Panc1 (cell line): ENCODE data around the gene ENOX1.

Experiments
- POLR2AphosphoS5 ChIP-seq: IDR thresholded peaks from 2 replicates; pipeline ENCODE4 v1.6.1; 2012; ENCODE audit warnings: mild to moderate bottlenecking, low read depth, low read length, moderate library complexity
- TF ChIP-seq, protein P1 (sequence below): fragments of 450-650 bp; IDR thresholded peaks from 2 replicates; pipeline ENCODE4 v1.5.1; 2017; ENCODE audit warnings: mild to moderate bottlenecking

DNA sequence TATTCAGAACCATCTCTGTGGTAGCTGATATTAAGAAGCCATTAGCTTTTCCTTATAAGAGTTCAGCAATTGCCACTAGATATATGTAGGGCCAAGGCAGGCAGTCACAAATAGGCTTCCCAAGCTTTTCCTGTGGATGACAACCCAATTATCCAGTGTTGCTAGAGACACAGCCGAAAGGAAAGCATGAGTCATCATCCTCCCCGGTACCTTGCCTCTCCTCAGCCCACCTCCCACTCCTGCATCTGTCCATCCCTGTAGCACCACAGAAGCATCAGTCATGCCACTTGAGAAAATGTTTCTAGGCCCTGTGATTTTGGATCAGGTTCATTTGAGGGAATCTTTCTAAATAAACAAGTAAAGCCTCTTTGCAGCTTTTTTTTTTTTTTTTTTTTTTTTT lies 559.1 kb downstream of the ENOX1 start:
- TF ChIP-seq, protein P1, sequence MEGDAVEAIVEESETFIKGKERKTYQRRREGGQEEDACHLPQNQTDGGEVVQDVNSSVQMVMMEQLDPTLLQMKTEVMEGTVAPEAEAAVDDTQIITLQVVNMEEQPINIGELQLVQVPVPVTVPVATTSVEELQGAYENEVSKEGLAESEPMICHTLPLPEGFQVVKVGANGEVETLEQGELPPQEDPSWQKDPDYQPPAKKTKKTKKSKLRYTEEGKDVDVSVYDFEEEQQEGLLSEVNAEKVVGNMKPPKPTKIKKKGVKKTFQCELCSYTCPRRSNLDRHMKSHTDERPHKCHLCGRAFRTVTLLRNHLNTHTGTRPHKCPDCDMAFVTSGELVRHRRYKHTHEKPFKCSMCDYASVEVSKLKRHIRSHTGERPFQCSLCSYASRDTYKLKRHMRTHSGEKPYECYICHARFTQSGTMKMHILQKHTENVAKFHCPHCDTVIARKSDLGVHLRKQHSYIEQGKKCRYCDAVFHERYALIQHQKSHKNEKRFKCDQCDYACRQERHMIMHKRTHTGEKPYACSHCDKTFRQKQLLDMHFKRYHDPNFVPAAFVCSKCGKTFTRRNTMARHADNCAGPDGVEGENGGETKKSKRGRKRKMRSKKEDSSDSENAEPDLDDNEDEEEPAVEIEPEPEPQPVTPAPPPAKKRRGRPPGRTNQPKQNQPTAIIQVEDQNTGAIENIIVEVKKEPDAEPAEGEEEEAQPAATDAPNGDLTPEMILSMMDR: no peak
- no peak for TF ChIP-seq POLR2AphosphoS5
